Measurements from ENCODE around the gene KCNJ10.

Gene KCNJ10

GRCh38 chr1:159991513-159991912, 78.4 kb downstream of the KCNJ10 start:
- no peak for DNase-seq (ENCODE audit: low read depth in 2 of 2)

- DNase-seq (ENCODE audit: low read depth in 2 of 2), result no peak
These were observed 80.0 kb downstream of the KCNJ10 start for GRCh38 chr1:159990005-159990404.

- no peak for DNase-seq (ENCODE audit: low read depth in 2 of 2)
These were observed 80.4 kb downstream of the KCNJ10 start for GRCh38 chr1:159989581-159989980.

GRCh38 chr1:159988006-159988405, 82.0 kb downstream of the KCNJ10 start:
- DNase-seq (ENCODE audit: low read depth in 2 of 2), result no peak

GRCh38 chr1:159987186-159987585, 82.8 kb downstream of the KCNJ10 start:
- DNase-seq (ENCODE audit: low read depth in 2 of 2), result no peak

- no peak for DNase-seq (ENCODE audit: low read depth in 2 of 2)
These were observed 83.4 kb downstream of the KCNJ10 start for GRCh38 chr1:159986531-159986930.

- DNase-seq (ENCODE audit: low read depth in 2 of 2), result no peak
These were observed 83.9 kb downstream of the KCNJ10 start for GRCh38 chr1:159986093-159986492.

GRCh38 chr1:159985473-159985872, 84.5 kb downstream of the KCNJ10 start:
- no peak for DNase-seq (ENCODE audit: low read depth in 2 of 2)

GRCh38 chr1:159983681-159984080, 86.3 kb downstream of the KCNJ10 start:
- no peak for DNase-seq (ENCODE audit: low read depth in 2 of 2)

GRCh38 chr1:159982280-159982679, 87.7 kb downstream of the KCNJ10 start:
- DNase-seq (ENCODE audit: low read depth in 2 of 2), result no peak

GRCh38 chr1:159981351-159982055, 88.5 kb downstream of the KCNJ10 start:
- DNase-seq (ENCODE audit: low read depth in 2 of 2), result no peak

GRCh38 chr1:159980786-159981185, 89.2 kb downstream of the KCNJ10 start:
- no peak for DNase-seq (ENCODE audit: low read depth in 2 of 2)

GRCh38 chr1:159980076-159980475, 89.9 kb downstream of the KCNJ10 start:
- DNase-seq (ENCODE audit: low read depth in 2 of 2), result no peak

- no peak for DNase-seq (ENCODE audit: low read depth in 2 of 2)
These were observed 90.7 kb downstream of the KCNJ10 start for GRCh38 chr1:159979257-159979656.

- DNase-seq (ENCODE audit: low read depth in 2 of 2), result no peak
These were observed 91.9 kb downstream of the KCNJ10 start for GRCh38 chr1:159978107-159978398.

- no peak for DNase-seq (ENCODE audit: low read depth in 2 of 2)
These were observed 92.4 kb downstream of the KCNJ10 start for GRCh38 chr1:159977364-159978106.

- no peak for DNase-seq (ENCODE audit: low read depth in 2 of 2)
These were observed 95.5 kb downstream of the KCNJ10 start for GRCh38 chr1:159974350-159974965.

GRCh38 chr1:159973350-159973940, 96.5 kb downstream of the KCNJ10 start:
- DNase-seq (ENCODE audit: low read depth in 2 of 2), result no peak

GRCh38 chr1:159972443-159973205, 97.3 kb downstream of the KCNJ10 start:
- no peak for DNase-seq (ENCODE audit: low read depth in 2 of 2)

- no peak for DNase-seq (ENCODE audit: low read depth in 2 of 2)
These were observed 99.0 kb downstream of the KCNJ10 start for GRCh38 chr1:159970932-159971342.

- DNase-seq (ENCODE audit: low read depth in 2 of 2), result no peak
These were observed 101.1 kb downstream of the KCNJ10 start for GRCh38 chr1:159968901-159969300.

- DNase-seq (ENCODE audit: low read depth in 2 of 2), result no peak
These were observed 104.7 kb downstream of the KCNJ10 start for GRCh38 chr1:159965263-159965662.
